GM21526 (cell line): Measurements from ENCODE around the gene PRELP.

ENCODE experiments used
- ATAC-seq: cut with Tn5 transposase; IDR thresholded peaks from one replicate; pipeline ENCODE4 v1.9.1; 2021; ENCODE audit warnings: moderate library complexity; ENCODE audit not compliant: unreplicated experiment, low FRiP score

The PRELP gene

GRCh38 chr1:203521074-203521794 is 45.6 kb downstream of the PRELP start:
- no peak for ATAC-seq

- ATAC-seq = no peak
Observed at GRCh38 chr1:203521812-203522211, 46.2 kb downstream of the PRELP start.

DNA sequence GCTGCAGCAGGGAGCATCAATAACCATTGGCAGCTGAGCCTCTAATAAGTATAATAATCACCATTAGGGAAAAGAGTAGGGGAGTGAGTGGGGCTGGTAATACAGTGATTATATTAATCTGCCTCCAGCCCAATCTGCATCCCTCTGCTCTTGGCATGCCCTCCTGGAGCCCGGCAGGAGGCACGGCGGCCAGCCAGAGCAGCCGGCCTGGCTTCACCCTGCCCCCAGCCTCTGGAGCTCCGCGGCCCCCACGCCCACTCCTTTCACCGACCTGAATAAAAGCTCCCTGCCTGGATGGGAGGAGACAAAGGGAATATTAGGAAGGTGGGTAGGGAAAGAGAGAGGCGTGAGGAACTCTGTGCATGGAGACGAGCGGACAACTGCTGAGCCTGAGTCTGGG is 46.6 kb downstream of the PRELP start:
- no peak for ATAC-seq

GRCh38 chr1:203523667-203524066 is 48.1 kb downstream of the PRELP start:
- ATAC-seq = no peak

- no peak for ATAC-seq
Observed at GRCh38 chr1:203524152-203524551, 48.5 kb downstream of the PRELP start.

GRCh38 chr1:203524824-203525223 is 49.2 kb downstream of the PRELP start:
- ATAC-seq = no peak

DNA sequence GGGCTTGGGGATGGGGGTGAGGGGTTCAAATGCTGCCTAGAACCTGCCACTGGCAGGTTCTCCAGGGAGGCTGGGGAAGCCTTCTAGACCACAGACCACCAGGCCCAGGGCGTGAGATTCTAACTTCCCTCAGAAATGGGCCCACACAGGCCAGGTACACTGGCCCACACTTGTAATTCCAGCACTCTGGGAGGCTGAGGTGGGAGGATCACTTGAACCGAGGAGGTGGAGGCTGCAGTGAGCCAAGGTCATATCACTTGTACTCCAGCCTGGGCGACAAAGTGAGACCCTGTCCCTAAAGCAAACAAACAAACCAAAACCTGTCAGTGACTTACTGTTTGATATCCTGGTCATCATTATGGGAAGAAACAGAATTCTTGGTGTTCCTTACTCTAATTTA is 50.1 kb downstream of the PRELP start:
- no peak for ATAC-seq

DNA sequence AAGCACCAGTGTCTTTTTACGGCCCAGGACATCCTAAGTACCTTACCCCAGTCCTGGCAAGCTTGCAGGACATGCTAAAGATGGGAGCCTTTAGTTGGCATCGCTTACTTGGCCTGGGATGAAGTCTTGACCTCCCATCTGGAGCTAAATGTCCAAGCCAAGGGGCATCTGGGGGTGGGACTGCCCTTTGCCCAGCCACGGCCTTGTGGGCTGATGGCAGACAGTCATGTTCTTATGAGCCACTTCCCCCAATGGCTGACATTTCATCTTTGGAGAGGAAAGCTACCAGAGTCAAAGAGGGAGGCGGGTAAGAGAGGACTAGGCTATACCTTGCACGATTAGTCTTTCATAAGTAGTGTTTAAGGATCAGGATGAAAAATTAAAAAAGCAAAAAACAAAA is 50.5 kb downstream of the PRELP start:
- ATAC-seq = no peak

- no peak for ATAC-seq
Observed at GRCh38 chr1:203526572-203526971, 51.0 kb downstream of the PRELP start.

GRCh38 chr1:203527013-203527412 is 51.4 kb downstream of the PRELP start:
- no peak for ATAC-seq

- ATAC-seq = no peak
Observed at GRCh38 chr1:203528063-203528462, 52.5 kb downstream of the PRELP start.

DNA sequence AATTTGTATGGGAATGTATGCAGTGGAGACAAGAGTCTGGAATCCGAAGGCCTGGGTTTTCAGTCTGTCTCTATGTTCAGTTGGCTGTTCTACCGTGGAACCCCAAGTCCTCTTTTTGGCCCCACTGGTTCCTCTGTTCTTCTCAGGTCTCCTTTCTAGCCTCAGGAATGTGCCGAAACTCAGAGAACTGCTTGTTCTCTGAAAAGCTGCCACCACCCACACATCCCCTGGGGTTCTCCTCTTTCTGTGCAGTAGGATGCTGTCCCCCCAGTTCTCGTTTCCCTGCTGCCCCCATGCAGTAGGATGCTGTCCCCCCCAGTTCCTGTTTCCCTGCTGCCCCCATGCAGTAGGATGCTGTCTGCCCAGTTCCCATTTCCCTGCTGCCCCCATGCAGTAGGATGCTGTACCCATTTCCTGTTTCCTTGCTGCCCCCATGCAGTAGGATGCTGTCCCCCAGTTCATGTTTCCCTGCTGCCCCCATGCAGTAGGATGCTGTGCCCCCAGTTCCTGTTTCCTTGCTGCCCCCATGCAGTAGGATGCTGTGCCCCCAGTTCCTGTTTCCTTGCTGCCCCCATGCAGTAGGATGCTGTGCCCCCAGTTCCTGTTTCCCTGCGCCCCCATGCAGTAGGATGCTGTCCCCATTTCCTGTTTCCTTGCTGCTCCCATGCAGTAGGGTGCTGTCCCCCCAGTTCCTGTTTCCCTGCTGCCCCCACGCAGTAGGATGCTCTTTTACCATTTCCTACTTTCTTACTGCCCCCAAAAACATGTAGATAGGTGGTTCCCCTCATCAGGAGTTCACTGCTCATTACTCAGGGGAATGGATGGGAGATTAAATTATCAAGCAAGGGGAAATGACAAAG is 53.6 kb downstream of the PRELP start:
- no peak for ATAC-seq

GRCh38 chr1:203531063-203531462 is 55.5 kb downstream of the PRELP start:
- ATAC-seq = no peak

DNA sequence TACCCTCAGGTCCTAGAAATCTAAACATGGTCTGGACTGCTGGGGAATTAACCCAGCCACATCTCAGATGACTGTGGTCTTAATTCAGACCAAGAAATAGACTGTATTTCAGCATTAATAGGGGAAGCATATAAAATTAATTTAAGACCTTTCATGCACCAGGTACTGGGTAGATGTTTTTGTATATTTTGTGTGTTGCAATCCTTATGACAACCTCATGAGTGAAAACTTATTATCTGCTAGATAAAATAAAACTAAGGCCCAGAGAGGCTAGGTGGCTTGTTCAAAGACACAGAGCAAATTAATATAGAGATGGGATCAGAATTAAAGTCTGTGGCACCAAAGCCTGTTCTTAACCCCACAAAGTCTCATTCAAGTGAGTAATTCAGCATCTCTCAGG is 58.4 kb downstream of the PRELP start:
- no peak for ATAC-seq

- no peak for ATAC-seq
Observed at GRCh38 chr1:203534526-203534925, 58.9 kb downstream of the PRELP start.

- ATAC-seq = no peak
Observed at GRCh38 chr1:203536575-203536974, 61.0 kb downstream of the PRELP start.

DNA sequence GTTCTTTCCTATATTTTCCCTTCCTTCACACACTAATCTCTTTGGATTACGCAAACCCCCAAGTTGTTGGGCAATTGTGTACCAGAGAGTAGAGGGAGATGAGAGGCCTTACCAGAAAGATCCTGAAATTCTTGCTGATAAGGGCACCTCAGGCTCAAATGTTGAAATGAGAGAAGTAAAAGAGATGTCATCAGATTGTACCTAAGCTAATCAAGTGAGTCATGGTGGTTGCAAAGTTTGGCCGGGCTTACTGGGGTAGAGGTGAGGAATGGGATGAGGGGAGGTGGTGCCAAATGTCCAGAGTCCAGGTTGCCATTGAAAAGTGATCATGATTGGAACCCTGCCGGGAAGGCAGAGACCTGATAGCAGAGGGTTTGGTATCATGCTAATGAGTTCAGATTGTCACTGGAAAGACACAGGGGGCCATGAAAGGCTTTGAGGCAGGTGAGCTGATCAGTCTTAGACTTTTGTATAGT is 61.4 kb downstream of the PRELP start:
- ATAC-seq = no peak

DNA sequence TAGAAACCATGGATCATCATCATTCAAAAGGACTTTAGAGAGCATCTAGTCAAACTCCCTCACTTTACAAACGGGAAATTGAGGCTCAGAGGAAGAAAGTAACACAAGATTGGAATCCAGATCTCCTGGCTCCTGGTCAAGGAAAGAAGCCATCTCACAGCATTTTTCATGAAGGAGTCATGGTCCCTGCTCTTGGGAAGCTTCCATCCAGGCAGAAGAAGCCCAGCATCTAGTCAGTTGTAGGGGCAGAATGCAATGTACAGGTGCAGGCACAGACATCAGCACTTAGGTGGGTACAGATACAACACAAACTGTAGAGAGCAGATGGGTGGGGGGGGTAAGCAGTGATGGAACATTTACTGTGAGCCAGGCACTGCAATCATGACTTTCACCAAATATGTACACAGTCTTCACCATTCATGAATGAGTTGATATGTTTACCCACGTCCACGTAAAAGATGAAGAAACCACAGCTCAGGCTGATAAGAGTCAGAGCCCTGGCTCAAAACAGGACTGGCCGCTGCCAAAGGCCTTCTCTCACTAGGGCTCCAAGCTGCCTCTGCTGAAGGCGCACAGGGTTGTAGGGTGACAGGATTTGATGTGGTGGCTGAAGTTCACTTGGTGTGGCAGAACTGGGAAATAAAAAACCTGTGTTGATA is 62.3 kb downstream of the PRELP start:
- no peak for ATAC-seq

DNA sequence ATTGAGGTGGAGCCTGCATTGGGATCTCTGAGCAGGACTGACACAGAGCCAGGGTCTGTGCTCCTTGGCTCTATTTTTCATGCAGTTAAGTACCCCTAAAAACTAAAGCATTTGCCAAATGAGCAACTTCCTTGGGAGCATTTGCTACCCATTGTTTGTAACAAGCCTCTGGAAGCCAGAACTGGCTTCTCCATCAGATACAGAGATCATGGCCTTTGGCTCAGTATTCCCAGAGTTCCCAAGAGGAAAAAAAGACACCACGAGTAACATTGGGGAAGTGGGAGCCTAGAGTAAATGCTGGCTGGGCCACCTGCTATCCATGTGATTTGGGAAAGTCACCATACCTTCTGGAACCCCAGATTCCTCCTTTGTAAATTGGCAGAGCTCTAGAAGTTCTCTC is 63.1 kb downstream of the PRELP start:
- no peak for ATAC-seq

GRCh38 chr1:203539831-203540546 is 64.4 kb downstream of the PRELP start:
- no peak for ATAC-seq
